ENCODE data around the gene SMAD5.

Gene SMAD5

GRCh38 chr5:136155761-136156160 lies 23.1 kb downstream of the SMAD5 start:
- DNase-seq (ENCODE audit: low read depth in 2 of 2): no peak

GRCh38 chr5:136157514-136157913 lies 24.9 kb downstream of the SMAD5 start:
- no peak for DNase-seq (ENCODE audit: low read depth in 2 of 2)

GRCh38 chr5:136159457-136159856 lies 26.8 kb downstream of the SMAD5 start:
- DNase-seq (ENCODE audit: low read depth in 2 of 2): no peak

GRCh38 chr5:136162008-136162407 lies 29.4 kb downstream of the SMAD5 start:
- DNase-seq (ENCODE audit: low read depth in 2 of 2): no peak

- no peak for DNase-seq (ENCODE audit: low read depth in 2 of 2)
Observed at GRCh38 chr5:136164226-136164625, 31.6 kb downstream of the SMAD5 start.

GRCh38 chr5:136166909-136167308 lies 34.3 kb downstream of the SMAD5 start:
- DNase-seq (ENCODE audit: low read depth in 2 of 2): no peak

- DNase-seq (ENCODE audit: low read depth in 2 of 2): no peak
Observed at GRCh38 chr5:136169218-136169617, 36.6 kb downstream of the SMAD5 start.

GRCh38 chr5:136174021-136174659 lies 41.5 kb downstream of the SMAD5 start:
- no peak for DNase-seq (ENCODE audit: low read depth in 2 of 2)

GRCh38 chr5:136182618-136183017 lies 50.0 kb downstream of the SMAD5 start:
- DNase-seq (ENCODE audit: low read depth in 2 of 2): no peak

GRCh38 chr5:136185974-136186665 lies 53.5 kb downstream of the SMAD5 start:
- no peak for DNase-seq (ENCODE audit: low read depth in 2 of 2)

GRCh38 chr5:136186796-136187195 lies 54.2 kb downstream of the SMAD5 start:
- no peak for DNase-seq (ENCODE audit: low read depth in 2 of 2)

GRCh38 chr5:136188859-136189258 lies 56.2 kb downstream of the SMAD5 start:
- no peak for DNase-seq (ENCODE audit: low read depth in 2 of 2)

- DNase-seq (ENCODE audit: low read depth in 2 of 2): no peak
Observed at GRCh38 chr5:136190091-136190720, 57.6 kb downstream of the SMAD5 start.

GRCh38 chr5:136190904-136191303 lies 58.3 kb downstream of the SMAD5 start:
- DNase-seq (ENCODE audit: low read depth in 2 of 2): no peak

GRCh38 chr5:136191304-136192014 lies 58.8 kb downstream of the SMAD5 start:
- DNase-seq (ENCODE audit: low read depth in 2 of 2): no peak

- DNase-seq (ENCODE audit: low read depth in 2 of 2): no peak
Observed at GRCh38 chr5:136192015-136192525, 59.4 kb downstream of the SMAD5 start.

GRCh38 chr5:136192526-136193321 lies 60.1 kb downstream of the SMAD5 start, which contains the start of gene SMIM32:
TSS of gene SMIM32 (minus strand) at chr5:136193162. CDS start at chr5:136192524, 638 bp downstream.
- no peak for DNase-seq (ENCODE audit: low read depth in 2 of 2)

GRCh38 chr5:136193322-136193935 lies 60.8 kb downstream of the SMAD5 start:
- DNase-seq (ENCODE audit: low read depth in 2 of 2): no peak

GRCh38 chr5:136194576-136194975 lies 61.9 kb downstream of the SMAD5 start:
- DNase-seq (ENCODE audit: low read depth in 2 of 2): no peak

- no peak for DNase-seq (ENCODE audit: low read depth in 2 of 2)
Observed at GRCh38 chr5:136195971-136196820, 63.6 kb downstream of the SMAD5 start.
